ENCODE measurements around the gene HPS4. TPM values are rescaled to one million over a fixed set of nuclear protein-coding genes. Genes with fewer than 3 reads are reported as not detected.

Gene HPS4
- total and polyA plus RNA-seq, 9 donors = 12.2 to 19.3 (median 15.4) TPM

GRCh38 chr22:26470807-26471206 is 12.8 kb downstream of the HPS4 start:
- Histone ChIP-seq H3K4me1 (ENCODE audit: control insufficient read depth, insufficient read depth, low read length) (no peaks in the 10 kb centered on the region), H3K27me3 (ENCODE audit: control insufficient read depth, insufficient read depth, low read length) (no peaks in the 10 kb centered on the region), H3K9me3 (replicated peaks; ENCODE audit: control insufficient read depth, low read depth, low read length) (no peaks in the 10 kb centered on the region), H3K36me3 (ENCODE audit: control insufficient read depth, insufficient read depth, low read length) (peaks cover 64% of the 10 kb centered on the region), H3K4me3 (ENCODE audit: low read length) (no peak overlapping the region), H3K27ac (ENCODE audit: low read length) (no peak overlapping the region)
- no peak for DNase-seq
- WGBS (ENCODE audit: insufficient coverage) = no CpG with 5 or more reads among the region's 2 CpGs

GRCh38 chr22:26466196-26466595 is 17.4 kb downstream of the HPS4 start:
- H3K36me3 ChIP-seq (ENCODE audit: control insufficient read depth, insufficient read depth, low read length) = peaks cover 82% of the 10 kb centered on the region
- H3K27ac ChIP-seq (ENCODE audit: low read length) = no peak overlapping the region
- 77% methylated on average over 3 of the region's 5 CpGs for WGBS (ENCODE audit: insufficient coverage)
- H3K4me3 ChIP-seq (ENCODE audit: low read length) = no peak overlapping the region
- H3K27me3 ChIP-seq (ENCODE audit: control insufficient read depth, insufficient read depth, low read length) = no peaks in the 10 kb centered on the region
- peaks cover 13% of the 10 kb centered on the region for H3K4me1 ChIP-seq (ENCODE audit: control insufficient read depth, insufficient read depth, low read length)
- H3K9me3 ChIP-seq (replicated peaks; ENCODE audit: control insufficient read depth, low read depth, low read length) = no peaks in the 10 kb centered on the region
- no peak for DNase-seq

GRCh38 chr22:26464312-26464711 is 19.3 kb downstream of the HPS4 start:
- H3K4me1 ChIP-seq (ENCODE audit: control insufficient read depth, insufficient read depth, low read length) = peaks cover 13% of the 10 kb centered on the region
- 44% methylated on average over 7 of the region's 7 CpGs for WGBS (ENCODE audit: insufficient coverage)
- H3K9me3 ChIP-seq (replicated peaks; ENCODE audit: control insufficient read depth, low read depth, low read length) = no peaks in the 10 kb centered on the region
- no peak overlapping the region for H3K4me3 ChIP-seq (ENCODE audit: low read length)
- H3K36me3 ChIP-seq (ENCODE audit: control insufficient read depth, insufficient read depth, low read length) = peaks cover 74% of the 10 kb centered on the region
- no peaks in the 10 kb centered on the region for H3K27me3 ChIP-seq (ENCODE audit: control insufficient read depth, insufficient read depth, low read length)
- DNase-seq = peak; percentile 57
- no peak overlapping the region for H3K27ac ChIP-seq (ENCODE audit: low read length)

GRCh38 chr22:26463688-26464087 is 19.9 kb downstream of the HPS4 start:
- no peak overlapping the region for H3K27ac ChIP-seq (ENCODE audit: low read length)
- H3K27me3 ChIP-seq (ENCODE audit: control insufficient read depth, insufficient read depth, low read length) = no peaks in the 10 kb centered on the region
- no peaks in the 10 kb centered on the region for H3K9me3 ChIP-seq (replicated peaks; ENCODE audit: control insufficient read depth, low read depth, low read length)
- 56% methylated on average over 5 of the region's 9 CpGs for WGBS (ENCODE audit: insufficient coverage)
- H3K4me1 ChIP-seq (ENCODE audit: control insufficient read depth, insufficient read depth, low read length) = peaks cover 13% of the 10 kb centered on the region
- DNase-seq = no peak
- no peak overlapping the region for H3K4me3 ChIP-seq (ENCODE audit: low read length)
- peaks cover 71% of the 10 kb centered on the region for H3K36me3 ChIP-seq (ENCODE audit: control insufficient read depth, insufficient read depth, low read length)

GRCh38 chr22:26463101-26463661 is 20.4 kb downstream of the HPS4 start:
- H3K36me3 ChIP-seq (ENCODE audit: control insufficient read depth, insufficient read depth, low read length) = peaks cover 69% of the 10 kb centered on the region
- no peaks in the 10 kb centered on the region for H3K27me3 ChIP-seq (ENCODE audit: control insufficient read depth, insufficient read depth, low read length)
- 27% methylated on average over 7 of the region's 10 CpGs for WGBS (ENCODE audit: insufficient coverage)
- no peaks in the 10 kb centered on the region for H3K9me3 ChIP-seq (replicated peaks; ENCODE audit: control insufficient read depth, low read depth, low read length)
- peaks cover 13% of the 10 kb centered on the region for H3K4me1 ChIP-seq (ENCODE audit: control insufficient read depth, insufficient read depth, low read length)
- no peak overlapping the region for H3K4me3 ChIP-seq (ENCODE audit: low read length)
- DNase-seq = peak; percentile 68
- H3K27ac ChIP-seq (ENCODE audit: low read length) = no peak overlapping the region

GRCh38 chr22:26462641-26463040 is 20.9 kb downstream of the HPS4 start:
- H3K4me1 ChIP-seq (ENCODE audit: control insufficient read depth, insufficient read depth, low read length) = peaks cover 13% of the 10 kb centered on the region
- no peaks in the 10 kb centered on the region for H3K27me3 ChIP-seq (ENCODE audit: control insufficient read depth, insufficient read depth, low read length)
- no peak overlapping the region for H3K27ac ChIP-seq (ENCODE audit: low read length)
- H3K4me3 ChIP-seq (ENCODE audit: low read length) = no peak overlapping the region
- H3K36me3 ChIP-seq (ENCODE audit: control insufficient read depth, insufficient read depth, low read length) = peaks cover 71% of the 10 kb centered on the region
- WGBS (ENCODE audit: insufficient coverage) = 100% methylated on average over 1 of the region's 3 CpGs
- DNase-seq = no peak
- no peaks in the 10 kb centered on the region for H3K9me3 ChIP-seq (replicated peaks; ENCODE audit: control insufficient read depth, low read depth, low read length)

- Histone ChIP-seq H3K36me3 (ENCODE audit: control insufficient read depth, insufficient read depth, low read length) (peaks cover 74% of the 10 kb centered on the region), H3K4me3 (ENCODE audit: low read length) (no peak overlapping the region), H3K4me1 (ENCODE audit: control insufficient read depth, insufficient read depth, low read length) (peaks cover 13% of the 10 kb centered on the region), H3K9me3 (replicated peaks; ENCODE audit: control insufficient read depth, low read depth, low read length) (no peaks in the 10 kb centered on the region), H3K27me3 (ENCODE audit: control insufficient read depth, insufficient read depth, low read length) (no peaks in the 10 kb centered on the region), H3K27ac (ENCODE audit: low read length) (no peak overlapping the region)
- DNase-seq = no peak
- WGBS (ENCODE audit: insufficient coverage) = 83% methylated on average over 1 of the region's 5 CpGs
These were observed 21.5 kb downstream of the HPS4 start for GRCh38 chr22:26462051-26462450.

- Histone ChIP-seq H3K4me3 (ENCODE audit: low read length) (no peak overlapping the region), H3K9me3 (replicated peaks; ENCODE audit: control insufficient read depth, low read depth, low read length) (no peaks in the 10 kb centered on the region), H3K4me1 (ENCODE audit: control insufficient read depth, insufficient read depth, low read length) (peaks cover 13% of the 10 kb centered on the region), H3K27me3 (ENCODE audit: control insufficient read depth, insufficient read depth, low read length) (no peaks in the 10 kb centered on the region), H3K27ac (ENCODE audit: low read length) (no peak overlapping the region), H3K36me3 (ENCODE audit: control insufficient read depth, insufficient read depth, low read length) (peaks cover 77% of the 10 kb centered on the region)
- 0% methylated on average over 1 of the region's 3 CpGs for WGBS (ENCODE audit: insufficient coverage)
- DNase-seq = peak; percentile 54
These were observed 22.3 kb downstream of the HPS4 start for GRCh38 chr22:26461188-26461810.

GRCh38 chr22:26460202-26460601 is 23.4 kb downstream of the HPS4 start:
- H3K36me3 ChIP-seq (ENCODE audit: control insufficient read depth, insufficient read depth, low read length) = peaks cover 71% of the 10 kb centered on the region
- H3K27me3 ChIP-seq (ENCODE audit: control insufficient read depth, insufficient read depth, low read length) = no peaks in the 10 kb centered on the region
- peaks cover 10% of the 10 kb centered on the region for H3K4me1 ChIP-seq (ENCODE audit: control insufficient read depth, insufficient read depth, low read length)
- H3K27ac ChIP-seq (ENCODE audit: low read length) = no peak overlapping the region
- H3K9me3 ChIP-seq (replicated peaks; ENCODE audit: control insufficient read depth, low read depth, low read length) = no peaks in the 10 kb centered on the region
- DNase-seq = no peak
- 83% methylated on average over 4 of the region's 6 CpGs for WGBS (ENCODE audit: insufficient coverage)
- no peak overlapping the region for H3K4me3 ChIP-seq (ENCODE audit: low read length)

- H3K36me3 ChIP-seq (ENCODE audit: control insufficient read depth, insufficient read depth, low read length) = peaks cover 58% of the 10 kb centered on the region
- DNase-seq = no peak
- H3K9me3 ChIP-seq (replicated peaks; ENCODE audit: control insufficient read depth, low read depth, low read length) = no peaks in the 10 kb centered on the region
- H3K4me3 ChIP-seq (ENCODE audit: low read length) = no peak overlapping the region
- H3K27me3 ChIP-seq (ENCODE audit: control insufficient read depth, insufficient read depth, low read length) = no peaks in the 10 kb centered on the region
- no peak overlapping the region for H3K27ac ChIP-seq (ENCODE audit: low read length)
- WGBS (ENCODE audit: insufficient coverage) = 97% methylated on average over 24 of the region's 26 CpGs
- peaks cover 9% of the 10 kb centered on the region for H3K4me1 ChIP-seq (ENCODE audit: control insufficient read depth, insufficient read depth, low read length)
These were observed 25.8 kb downstream of the HPS4 start for GRCh38 chr22:26457661-26458272.

Measured in muscle of leg (tissue), 11 donors.